Neural progenitor cell (in vitro differentiated cells): Measurements from ENCODE around the gene PER1. TPM values are rescaled to one million over a fixed set of nuclear protein-coding genes. Genes with fewer than 3 reads are reported as not detected.

Experiments used
- DNase-seq: peaks from one replicate; pipeline ENCODE4 v3.0.0-alpha.2; 2016; ENCODE audit warnings: low spot score
- H2AFZ ChIP-seq: fragments of 200-600 bp; sonication (generic); replicated peaks from 2 replicates; pipeline ENCODE4 v1.6.1; 2016; ENCODE audit warnings: antibody characterized with exemption
- H3F3A ChIP-seq: fragments of 200-600 bp; sonication (generic); 2 replicates; pipeline ENCODE4 v1.6.1; 2016; ENCODE audit warnings: antibody characterized with exemption, low read depth
- H3K27ac ChIP-seq: fragments of 200-600 bp; sonication (generic); 2 replicates; pipeline ENCODE4 v1.5.1; 2016; ENCODE audit warnings: mild to moderate bottlenecking
- H3K27me3 ChIP-seq: fragments of 200-600 bp; sonication (generic); 2 replicates; pipeline ENCODE4 v1.6.1; 2016; ENCODE audit warnings: mild to moderate bottlenecking, moderate library complexity
- H3K36me3 ChIP-seq: fragments of 200-600 bp; sonication (generic); 2 replicates; pipeline ENCODE4 v1.5.1; 2016
- H3K4me1 ChIP-seq: fragments of 200-600 bp; sonication (generic); 2 replicates; pipeline ENCODE4 v1.6.1; 2016; ENCODE audit warnings: mixed run types
- H3K4me2 ChIP-seq: fragments of 200-600 bp; sonication (generic); 2 replicates; pipeline ENCODE4 v1.6.1; 2016
- H3K4me3 ChIP-seq: fragments of 200-600 bp; sonication (generic); 2 replicates; pipeline ENCODE4 v1.5.1; 2016
- H3K79me2 ChIP-seq: fragments of 200-600 bp; sonication (generic); 2 replicates; pipeline ENCODE4 v1.6.1; 2016; ENCODE audit warnings: low read depth
- H3K9ac ChIP-seq: fragments of 200-600 bp; sonication (generic); 2 replicates; pipeline ENCODE4 v1.6.1; 2016
- H3K9me3 ChIP-seq: fragments of 200-600 bp; sonication (generic); 2 replicates; pipeline ENCODE4 v1.5.1; 2016; ENCODE audit warnings: low read depth
- H4K20me1 ChIP-seq: fragments of 200-600 bp; sonication (generic); 2 replicates; pipeline ENCODE4 v1.6.1; 2016; ENCODE audit warnings: low read depth
- H3K27ac Mint-ChIP-seq: 3 replicates; pipeline ENCODE4 v1.8.0; 2021; ENCODE audit warnings: mixed read lengths
- H3K27me3 Mint-ChIP-seq: 2 replicates; pipeline ENCODE4 v1.8.0; 2022; ENCODE audit warnings: low read depth, mild to moderate bottlenecking, inconsistent platforms, moderate library complexity, mixed read lengths; ENCODE audit not compliant: insufficient read depth
- H3K36me3 Mint-ChIP-seq: 3 replicates; pipeline ENCODE4 v1.8.0; 2021; ENCODE audit warnings: mixed read lengths
- H3K4me1 Mint-ChIP-seq: 3 replicates; pipeline ENCODE4 v1.8.0; 2021; ENCODE audit warnings: mixed read lengths
- H3K4me3 Mint-ChIP-seq: 3 replicates; pipeline ENCODE4 v1.8.0; 2021; ENCODE audit warnings: mild to moderate bottlenecking, moderate library complexity, mixed read lengths
- H3K9me3 Mint-ChIP-seq: 3 replicates; pipeline ENCODE4 v1.8.0; 2020; ENCODE audit warnings: mixed read lengths
- EZH2 ChIP-seq: fragments of 200-600 bp; sonication (generic); IDR thresholded peaks from 2 replicates; pipeline ENCODE4 v1.6.1; 2017; ENCODE audit warnings: antibody characterized with exemption, mild to moderate bottlenecking, moderate library complexity
- EZH2phosphoT487 ChIP-seq: fragments of 200-600 bp; sonication (generic); IDR thresholded peaks from 2 replicates; pipeline ENCODE4 v1.6.1; 2017; ENCODE audit warnings: antibody characterized with exemption
- total RNA-seq: library from RNA; depleted of rRNA; stranded (reverse); fragments of >200 nt; gene quantifications from 2 replicates; pipeline ENCODE4 v1.2.3, GENCODE V29; 2015; ENCODE audit warnings: low replicate concordance
- TF ChIP-seq, protein P1 (sequence below): fragments of 200-600 bp; sonication (generic); IDR thresholded peaks from 2 replicates; pipeline ENCODE4 v1.5.1; 2017; ENCODE audit warnings: antibody characterized with exemption, mild to moderate bottlenecking

PER1 gene
- total RNA-seq, 1 donor from 2014 or later = 3.2 TPM

DNA sequence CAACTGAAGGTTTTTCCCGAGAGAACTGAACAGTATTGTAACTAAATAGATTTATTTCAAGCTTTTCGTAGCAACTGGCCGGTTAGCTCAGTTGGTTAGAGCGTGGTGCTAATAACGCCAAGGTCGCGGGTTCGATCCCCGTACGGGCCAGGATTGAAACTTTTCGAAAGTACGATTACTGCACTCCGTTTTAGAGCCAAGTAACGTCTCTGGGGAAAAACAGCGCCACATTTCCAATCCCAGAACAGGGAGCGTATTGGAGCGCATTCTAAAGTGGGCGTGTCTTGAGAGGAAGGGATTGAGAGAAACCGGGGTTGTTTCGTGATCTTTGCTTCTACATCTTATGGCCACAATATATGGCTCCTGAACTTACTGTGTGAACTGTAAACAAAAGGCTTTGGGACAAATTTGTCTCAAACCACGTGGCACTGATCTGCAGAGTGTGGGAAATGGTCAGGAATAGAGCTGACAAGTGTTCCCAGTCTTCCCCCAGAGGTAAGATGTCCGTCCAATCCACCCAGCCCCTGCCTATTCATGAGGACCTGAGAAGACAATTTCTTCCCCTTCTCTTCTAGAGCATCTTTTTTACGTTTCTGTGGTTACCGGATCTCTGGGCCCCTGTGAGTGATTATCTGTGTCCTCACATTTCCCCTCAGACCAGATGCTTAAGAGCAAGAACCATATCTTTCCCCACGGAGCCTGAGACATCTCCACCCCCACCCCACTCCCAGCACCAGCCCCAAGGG lies 35.5 kb upstream of the PER1 start:
- Histone ChIP-seq H3K9ac (no peak overlapping the region), H3K9me3 (no peaks in the 10 kb centered on the region), H4K20me1 (peaks cover 15% of the 10 kb centered on the region), H3K4me1 (peaks cover 10% of the 10 kb centered on the region), H3F3A (peaks cover 45% of the 10 kb centered on the region), H3K27me3 (peaks cover 21% of the 10 kb centered on the region), H3K79me2 (no peaks in the 10 kb centered on the region), H3K27ac (no peak overlapping the region), H3K36me3 (no peaks in the 10 kb centered on the region), H2AFZ (no peak overlapping the region), H3K4me2 (peak overlapping the region; percentile 79), H3K4me3 (peak overlapping the region; percentile 89)
- TF ChIP-seq EZH2phosphoT487 (no peak), EZH2 (no peak)
- TF ChIP-seq, protein P1, sequence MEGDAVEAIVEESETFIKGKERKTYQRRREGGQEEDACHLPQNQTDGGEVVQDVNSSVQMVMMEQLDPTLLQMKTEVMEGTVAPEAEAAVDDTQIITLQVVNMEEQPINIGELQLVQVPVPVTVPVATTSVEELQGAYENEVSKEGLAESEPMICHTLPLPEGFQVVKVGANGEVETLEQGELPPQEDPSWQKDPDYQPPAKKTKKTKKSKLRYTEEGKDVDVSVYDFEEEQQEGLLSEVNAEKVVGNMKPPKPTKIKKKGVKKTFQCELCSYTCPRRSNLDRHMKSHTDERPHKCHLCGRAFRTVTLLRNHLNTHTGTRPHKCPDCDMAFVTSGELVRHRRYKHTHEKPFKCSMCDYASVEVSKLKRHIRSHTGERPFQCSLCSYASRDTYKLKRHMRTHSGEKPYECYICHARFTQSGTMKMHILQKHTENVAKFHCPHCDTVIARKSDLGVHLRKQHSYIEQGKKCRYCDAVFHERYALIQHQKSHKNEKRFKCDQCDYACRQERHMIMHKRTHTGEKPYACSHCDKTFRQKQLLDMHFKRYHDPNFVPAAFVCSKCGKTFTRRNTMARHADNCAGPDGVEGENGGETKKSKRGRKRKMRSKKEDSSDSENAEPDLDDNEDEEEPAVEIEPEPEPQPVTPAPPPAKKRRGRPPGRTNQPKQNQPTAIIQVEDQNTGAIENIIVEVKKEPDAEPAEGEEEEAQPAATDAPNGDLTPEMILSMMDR = no peak
- DNase-seq = peak; percentile 96
- H3K4me1 Mint-ChIP-seq = peaks cover 15% of the 10 kb centered on the region
- peaks cover 11% of the 10 kb centered on the region for H3K27me3 Mint-ChIP-seq
- no peak overlapping the region for H3K4me3 Mint-ChIP-seq
- H3K36me3 Mint-ChIP-seq = no peaks in the 10 kb centered on the region
- H3K27ac Mint-ChIP-seq = no peak overlapping the region
- H3K9me3 Mint-ChIP-seq = no peaks in the 10 kb centered on the region

DNA sequence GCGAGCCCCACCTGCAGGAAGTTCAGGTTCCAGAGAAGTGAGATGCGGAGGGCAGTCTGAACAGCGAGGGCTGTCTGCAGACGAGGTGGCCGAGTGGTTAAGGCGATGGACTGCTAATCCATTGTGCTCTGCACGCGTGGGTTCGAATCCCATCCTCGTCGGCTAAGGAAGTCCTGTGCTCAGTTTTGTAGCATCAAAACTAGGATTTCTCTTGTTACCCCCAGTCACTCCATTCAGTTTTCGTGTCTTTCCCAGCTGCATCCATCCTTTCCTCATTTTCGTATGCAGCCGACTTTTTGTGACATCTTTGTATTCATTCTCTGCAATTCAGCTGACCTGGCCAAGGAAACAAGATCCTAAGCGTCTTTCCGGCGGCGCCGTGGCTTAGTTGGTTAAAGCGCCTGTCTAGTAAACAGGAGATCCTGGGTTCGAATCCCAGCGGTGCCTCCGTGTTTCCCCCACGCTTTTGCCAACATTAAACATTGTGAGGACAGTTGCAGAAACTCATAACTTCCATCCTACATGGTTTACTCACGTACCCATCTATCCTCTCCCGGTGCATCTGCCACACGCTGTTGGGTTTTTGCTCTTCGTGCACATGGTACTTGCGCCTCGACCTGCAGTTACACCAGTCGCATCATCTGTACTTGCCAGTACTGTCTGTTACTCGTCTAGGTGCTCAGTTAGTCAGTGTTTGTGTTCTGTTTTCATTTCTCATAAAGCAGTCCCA lies 34.7 kb upstream of the PER1 start:
- Histone ChIP-seq H3K9ac (no peak overlapping the region), H3K4me1 (peaks cover 10% of the 10 kb centered on the region), H3K9me3 (no peaks in the 10 kb centered on the region), H4K20me1 (peaks cover 15% of the 10 kb centered on the region), H3K79me2 (no peaks in the 10 kb centered on the region), H3K4me2 (peak overlapping the region; percentile 79), H3K27ac (no peak overlapping the region), H3K27me3 (peaks cover 21% of the 10 kb centered on the region), H3K36me3 (no peaks in the 10 kb centered on the region), H3K4me3 (peak overlapping the region; percentile 89), H2AFZ (peak overlapping the region; percentile 94), H3F3A (peaks cover 37% of the 10 kb centered on the region)
- Mint-ChIP-seq H3K36me3 (no peaks in the 10 kb centered on the region), H3K27ac (no peak overlapping the region), H3K9me3 (no peaks in the 10 kb centered on the region), H3K4me1 (peaks cover 16% of the 10 kb centered on the region), H3K4me3 (no peak overlapping the region), H3K27me3 (peaks cover 12% of the 10 kb centered on the region)
- DNase-seq = peak; percentile 95
- TF ChIP-seq EZH2phosphoT487 (no peak), EZH2 (no peak)
- TF ChIP-seq, protein P1 = no peak

DNA sequence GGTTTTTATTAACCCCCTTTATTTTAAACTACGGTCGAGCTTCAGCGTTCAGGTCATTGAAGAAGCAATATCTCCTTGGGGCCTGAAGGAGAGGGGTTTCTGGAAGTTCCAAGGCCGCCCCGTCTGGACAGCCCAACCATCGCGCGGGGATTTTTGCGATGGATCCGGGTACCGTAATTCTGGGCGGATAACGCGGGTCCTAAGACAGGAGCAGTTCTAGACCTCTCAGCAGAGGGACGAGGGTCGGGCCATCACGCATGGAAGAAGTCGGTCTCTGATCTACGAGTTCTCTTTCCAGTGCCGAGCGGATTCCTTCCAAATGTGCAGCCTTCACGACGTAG lies 34.2 kb upstream of the PER1 start:
- no peak overlapping the region for H3K9ac ChIP-seq
- Mint-ChIP-seq H3K4me1 (peaks cover 18% of the 10 kb centered on the region), H3K27me3 (peaks cover 13% of the 10 kb centered on the region), H3K36me3 (no peaks in the 10 kb centered on the region), H3K27ac (no peak overlapping the region), H3K9me3 (no peaks in the 10 kb centered on the region), H3K4me3 (no peak overlapping the region)
- peak overlapping the region; percentile 79 for H3K4me2 ChIP-seq
- H3K4me3 ChIP-seq = peak overlapping the region; percentile 89
- no peak overlapping the region for H3K27ac ChIP-seq
- H3K9me3 ChIP-seq = no peaks in the 10 kb centered on the region
- H2AFZ ChIP-seq = peak overlapping the region; percentile 94
- peaks cover 10% of the 10 kb centered on the region for H3K4me1 ChIP-seq
- DNase-seq = no peak
- TF ChIP-seq EZH2 (no peak), EZH2phosphoT487 (no peak)
- TF ChIP-seq, protein P1 = peak; percentile 51
- peaks cover 32% of the 10 kb centered on the region for H3F3A ChIP-seq
- peaks cover 21% of the 10 kb centered on the region for H3K27me3 ChIP-seq
- H4K20me1 ChIP-seq = peaks cover 15% of the 10 kb centered on the region
- H3K36me3 ChIP-seq = no peaks in the 10 kb centered on the region
- H3K79me2 ChIP-seq = no peaks in the 10 kb centered on the region
